GM19468 (cell line): Measurements from ENCODE around the gene MYLK.
"Not testable (repeated sequence)": the region's sequence is repeated elsewhere in the genome, so short reads cannot be mapped to it uniquely, and the experiment has no call there.

Experiments
- ATAC-seq: cut with Tn5 transposase; IDR thresholded peaks from one replicate; pipeline ENCODE4 v1.9.1; 2021; ENCODE audit warnings: mild to moderate bottlenecking, moderate library complexity, moderate number of reproducible peaks; ENCODE audit not compliant: unreplicated experiment; ENCODE audit errors: extremely low read depth

The MYLK gene, protein sequence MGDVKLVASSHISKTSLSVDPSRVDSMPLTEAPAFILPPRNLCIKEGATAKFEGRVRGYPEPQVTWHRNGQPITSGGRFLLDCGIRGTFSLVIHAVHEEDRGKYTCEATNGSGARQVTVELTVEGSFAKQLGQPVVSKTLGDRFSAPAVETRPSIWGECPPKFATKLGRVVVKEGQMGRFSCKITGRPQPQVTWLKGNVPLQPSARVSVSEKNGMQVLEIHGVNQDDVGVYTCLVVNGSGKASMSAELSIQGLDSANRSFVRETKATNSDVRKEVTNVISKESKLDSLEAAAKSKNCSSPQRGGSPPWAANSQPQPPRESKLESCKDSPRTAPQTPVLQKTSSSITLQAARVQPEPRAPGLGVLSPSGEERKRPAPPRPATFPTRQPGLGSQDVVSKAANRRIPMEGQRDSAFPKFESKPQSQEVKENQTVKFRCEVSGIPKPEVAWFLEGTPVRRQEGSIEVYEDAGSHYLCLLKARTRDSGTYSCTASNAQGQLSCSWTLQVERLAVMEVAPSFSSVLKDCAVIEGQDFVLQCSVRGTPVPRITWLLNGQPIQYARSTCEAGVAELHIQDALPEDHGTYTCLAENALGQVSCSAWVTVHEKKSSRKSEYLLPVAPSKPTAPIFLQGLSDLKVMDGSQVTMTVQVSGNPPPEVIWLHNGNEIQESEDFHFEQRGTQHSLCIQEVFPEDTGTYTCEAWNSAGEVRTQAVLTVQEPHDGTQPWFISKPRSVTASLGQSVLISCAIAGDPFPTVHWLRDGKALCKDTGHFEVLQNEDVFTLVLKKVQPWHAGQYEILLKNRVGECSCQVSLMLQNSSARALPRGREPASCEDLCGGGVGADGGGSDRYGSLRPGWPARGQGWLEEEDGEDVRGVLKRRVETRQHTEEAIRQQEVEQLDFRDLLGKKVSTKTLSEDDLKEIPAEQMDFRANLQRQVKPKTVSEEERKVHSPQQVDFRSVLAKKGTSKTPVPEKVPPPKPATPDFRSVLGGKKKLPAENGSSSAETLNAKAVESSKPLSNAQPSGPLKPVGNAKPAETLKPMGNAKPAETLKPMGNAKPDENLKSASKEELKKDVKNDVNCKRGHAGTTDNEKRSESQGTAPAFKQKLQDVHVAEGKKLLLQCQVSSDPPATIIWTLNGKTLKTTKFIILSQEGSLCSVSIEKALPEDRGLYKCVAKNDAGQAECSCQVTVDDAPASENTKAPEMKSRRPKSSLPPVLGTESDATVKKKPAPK (N-terminal part only)

DNA sequence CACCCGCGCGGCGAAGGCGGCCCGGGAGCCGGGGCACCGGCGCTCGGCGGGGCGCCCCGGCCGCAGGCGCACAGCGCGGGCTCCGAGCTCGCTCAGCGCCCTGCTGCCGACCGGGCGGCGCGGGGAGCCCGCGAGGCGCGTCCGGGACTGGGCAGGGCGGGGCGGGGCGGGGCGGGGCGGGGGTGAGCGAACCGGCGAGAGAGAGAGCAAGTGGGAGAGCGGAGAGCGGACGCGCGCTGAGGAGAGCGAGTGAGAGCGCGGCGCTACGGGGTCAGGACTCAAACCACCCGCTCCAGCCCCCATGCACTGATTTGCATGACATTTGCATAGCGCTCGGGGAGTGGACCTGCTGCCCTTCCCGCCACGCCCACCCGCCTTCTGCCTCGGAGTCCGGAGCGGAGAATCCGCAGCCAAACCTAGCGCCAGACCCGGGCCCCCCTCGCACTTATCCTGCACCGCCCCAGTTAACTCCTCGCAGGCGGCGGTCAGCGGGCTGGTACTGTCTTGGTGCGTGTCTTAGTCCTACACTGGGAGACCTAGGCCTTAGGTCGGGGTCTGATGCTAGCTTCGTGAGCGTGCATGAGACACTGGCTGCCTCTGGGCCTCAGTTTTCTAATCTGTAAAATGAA is at the start of gene MYLK:
Gene MYLK, minus strand, starts transcription at position 130 of the 629 bp plus-strand sequence. CDS start 90,491 bp downstream, outside the sequence.
- peak; percentile 39 for ATAC-seq

DNA sequence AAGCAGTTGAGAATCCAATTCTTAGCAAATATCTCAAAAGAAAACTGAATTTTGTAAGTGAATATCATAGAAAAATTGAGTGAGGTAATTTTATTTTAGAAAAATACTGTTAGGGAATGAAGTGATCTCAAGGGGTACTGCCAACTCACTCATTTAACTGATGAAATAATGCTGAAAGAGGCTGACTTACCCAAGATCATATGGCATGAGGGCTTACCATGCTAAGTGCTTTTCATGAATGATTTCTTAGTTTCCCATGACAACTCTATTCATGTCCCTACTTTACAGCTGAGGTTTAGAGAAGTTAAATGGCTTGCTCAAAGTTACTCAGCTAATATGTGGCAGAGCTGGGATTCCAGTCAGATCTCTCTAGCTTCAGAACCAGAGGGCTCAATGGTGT is 46.3 kb upstream of the MYLK start:
- ATAC-seq: no peak

DNA sequence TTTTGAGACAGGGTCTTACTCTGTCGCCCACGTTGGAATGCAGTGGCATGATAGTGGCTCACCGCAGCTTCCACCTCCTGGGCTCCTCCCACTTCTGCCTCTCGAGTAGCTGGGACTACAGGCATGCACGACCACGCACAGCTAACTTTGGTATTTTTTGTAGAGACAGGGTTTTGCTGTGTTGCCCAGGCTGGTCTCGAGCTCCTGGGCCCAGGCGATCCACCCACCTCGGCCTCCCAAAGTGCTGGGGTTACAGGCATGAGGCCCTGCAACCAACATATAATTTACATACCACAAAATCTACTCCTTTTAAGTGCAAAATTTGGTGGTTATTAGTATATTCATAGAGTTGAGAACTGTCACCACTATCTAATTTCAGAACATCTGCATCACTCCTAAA is 45.2 kb upstream of the MYLK start:
- ATAC-seq: no peak

DNA sequence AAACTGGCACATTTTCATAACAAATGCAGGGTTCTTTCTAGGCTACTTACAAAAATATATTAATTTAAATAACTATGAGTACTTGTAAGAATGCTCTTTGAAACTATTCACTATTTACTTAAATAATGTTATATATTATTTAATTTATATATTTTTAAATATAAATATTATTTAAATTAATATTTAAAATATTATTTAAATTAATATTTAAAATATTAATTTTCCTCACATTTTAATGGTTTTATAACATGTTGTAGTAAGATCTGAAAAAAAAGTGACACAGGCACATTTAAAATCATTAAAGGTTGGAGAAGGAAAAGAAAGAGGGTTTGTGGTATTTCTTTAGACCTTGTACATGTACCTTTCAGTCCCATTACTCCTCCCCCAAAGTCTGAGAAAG is 42.3 kb upstream of the MYLK start:
- no peak for ATAC-seq

DNA sequence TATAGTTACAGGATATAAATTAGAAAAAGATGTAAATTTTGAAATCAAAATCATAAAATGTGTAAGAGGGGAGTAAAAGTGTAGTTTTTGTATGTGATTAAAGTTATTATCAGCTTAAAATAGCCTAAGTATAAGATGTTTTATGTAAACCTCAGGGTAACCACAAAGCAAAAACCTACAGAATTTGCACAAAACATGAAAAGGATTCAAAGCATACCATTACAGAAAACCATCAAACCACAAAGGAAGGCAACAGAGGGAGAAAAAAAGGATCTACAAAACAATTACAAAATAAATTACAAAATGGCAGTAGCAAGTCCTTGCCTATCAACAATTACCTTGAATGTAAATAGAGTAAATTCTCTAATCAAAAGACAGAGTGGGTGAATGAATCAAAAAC is 36.7 kb upstream of the MYLK start:
- ATAC-seq: no peak

DNA sequence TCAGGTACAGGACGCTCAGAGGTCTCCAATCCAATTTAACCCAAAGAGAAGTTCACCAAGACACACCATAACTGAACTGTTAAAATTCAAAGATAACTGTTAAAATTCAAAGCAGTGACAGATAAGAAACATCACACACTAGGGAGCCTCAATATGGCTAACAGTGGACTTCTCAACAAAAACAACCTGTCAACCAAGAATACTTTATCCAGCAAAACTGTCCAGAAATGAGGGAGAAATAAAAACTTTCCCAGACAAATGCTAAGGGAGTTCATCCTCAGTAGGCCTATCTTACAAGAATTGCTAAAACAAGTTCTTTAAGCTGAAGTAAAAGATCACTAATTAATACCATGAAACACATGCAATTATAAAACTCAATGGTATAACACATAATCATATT is 36.3 kb upstream of the MYLK start:
- ATAC-seq: no peak

DNA sequence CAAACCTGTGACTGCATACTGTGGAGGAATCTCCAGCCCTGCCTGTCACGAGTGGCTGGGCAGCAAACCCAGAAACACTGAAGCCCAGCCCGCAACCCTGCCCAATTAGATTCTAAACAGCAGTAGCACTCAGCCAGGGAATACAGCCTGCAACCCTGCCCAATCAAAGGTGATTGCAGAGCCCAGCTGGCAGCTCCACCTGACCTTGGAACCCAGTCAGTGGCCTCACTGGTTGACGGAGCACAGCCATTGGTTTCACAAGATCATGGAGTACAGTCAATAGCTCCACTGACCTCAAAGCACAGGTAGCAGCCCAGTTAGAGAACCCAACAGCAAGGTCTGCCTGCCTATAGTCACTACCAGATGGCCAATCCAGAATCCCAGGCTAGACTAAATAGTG is 35.2 kb upstream of the MYLK start:
- no peak for ATAC-seq

DNA sequence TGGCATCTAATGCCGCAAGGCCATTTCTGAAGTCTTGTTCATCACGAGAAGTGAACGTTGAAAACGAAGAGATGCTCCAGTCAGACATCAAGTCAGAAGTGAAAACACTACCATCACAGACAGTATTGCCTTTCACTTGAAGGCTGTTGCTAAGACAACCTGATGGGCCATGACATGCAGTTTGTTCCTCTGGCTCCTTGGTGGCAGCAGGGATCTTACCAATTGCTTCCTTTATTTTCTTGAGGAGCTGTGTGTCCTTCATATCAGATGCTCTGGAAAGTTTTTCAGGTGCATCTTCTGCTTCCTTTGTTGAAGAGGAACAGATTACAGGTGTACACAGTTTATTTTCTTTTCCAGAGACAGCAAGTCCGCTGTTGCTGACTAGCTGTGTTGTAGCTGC is 30.7 kb upstream of the MYLK start:
- ATAC-seq: no peak

DNA sequence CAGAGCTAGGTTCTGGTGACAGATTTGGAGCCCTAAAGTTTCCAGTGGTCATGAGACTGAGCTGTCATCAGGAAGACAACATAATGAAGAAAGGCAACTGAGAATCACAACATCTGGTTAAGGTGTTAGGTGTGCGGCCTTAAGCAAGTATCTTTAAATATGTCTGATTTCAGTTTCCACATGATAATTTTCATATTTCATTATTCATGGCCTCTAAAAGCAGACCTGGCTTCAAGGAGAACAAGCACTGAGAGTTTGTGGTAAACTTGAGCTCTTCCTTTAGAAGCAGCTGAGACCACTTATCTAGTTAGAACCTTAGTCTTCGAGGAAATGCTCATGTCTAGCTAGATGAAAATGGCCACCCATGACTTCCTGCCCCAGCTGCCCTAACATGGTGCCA is 25.7 kb upstream of the MYLK start:
- peak; percentile 64 for ATAC-seq

DNA sequence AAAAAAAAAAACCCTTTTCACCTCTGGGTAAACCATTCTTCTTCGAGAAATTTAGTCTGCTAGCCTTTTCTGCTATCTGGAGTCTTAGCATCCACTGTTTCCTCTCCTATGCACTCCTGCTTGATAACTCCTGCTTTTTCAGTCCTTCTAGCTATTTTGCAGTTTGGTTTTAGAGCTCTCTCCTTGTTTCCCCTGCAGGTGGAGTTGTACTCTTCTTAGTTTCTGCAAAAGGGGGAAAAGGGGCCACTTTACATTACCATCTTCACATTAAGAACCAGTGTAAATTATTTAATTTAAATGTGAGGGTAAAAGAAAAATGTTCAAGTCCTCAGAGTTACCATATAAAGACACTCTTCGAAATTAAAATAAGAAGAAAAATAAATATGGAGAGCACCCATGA is 23.6 kb upstream of the MYLK start:
- no peak for ATAC-seq

DNA sequence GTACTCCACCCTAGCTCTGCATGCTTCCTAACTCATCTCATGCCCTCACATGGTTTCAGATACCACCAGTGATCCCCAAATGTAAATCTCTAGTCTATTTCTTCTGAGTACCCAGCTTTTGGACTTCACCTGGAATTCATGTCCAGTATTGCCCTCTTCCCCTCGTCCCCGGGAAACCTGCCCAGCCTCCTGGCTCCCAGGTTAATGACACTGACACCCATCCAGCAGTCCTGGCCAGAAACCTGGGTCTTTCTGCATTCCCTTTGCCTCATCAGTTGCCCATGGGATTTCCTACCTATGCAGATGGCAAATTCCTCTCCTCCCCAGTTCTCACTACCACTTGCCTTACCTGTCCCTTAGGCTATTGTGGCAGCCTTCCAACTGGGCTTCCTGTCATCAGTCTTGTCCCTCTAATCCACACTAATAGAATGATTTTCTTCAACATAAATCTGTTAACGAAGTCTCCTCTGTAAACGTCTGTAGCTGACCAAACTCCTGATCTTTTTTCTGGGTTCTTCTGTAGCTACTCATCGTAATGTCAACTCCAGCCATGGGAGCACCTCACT is 15.3 kb upstream of the MYLK start:
- ATAC-seq: no peak

DNA sequence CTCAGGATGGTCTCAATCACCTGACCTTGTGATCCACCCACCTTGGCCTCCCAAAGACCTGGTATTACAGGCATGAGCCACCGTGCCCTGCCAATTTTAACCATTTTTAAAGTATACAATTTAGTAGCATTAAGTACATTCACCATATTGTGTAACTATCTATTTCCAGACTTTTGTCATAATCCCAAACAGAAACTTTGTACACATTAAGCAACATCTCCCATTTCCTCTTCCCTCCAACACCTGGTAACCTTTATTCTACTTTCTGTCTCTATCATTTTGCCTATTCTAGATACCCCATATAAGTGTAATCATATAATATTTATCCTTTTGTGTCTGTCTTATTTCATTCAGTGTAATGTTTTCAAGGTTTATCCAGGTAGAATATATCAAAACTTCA is 8.9 kb upstream of the MYLK start:
- no peak for ATAC-seq

DNA sequence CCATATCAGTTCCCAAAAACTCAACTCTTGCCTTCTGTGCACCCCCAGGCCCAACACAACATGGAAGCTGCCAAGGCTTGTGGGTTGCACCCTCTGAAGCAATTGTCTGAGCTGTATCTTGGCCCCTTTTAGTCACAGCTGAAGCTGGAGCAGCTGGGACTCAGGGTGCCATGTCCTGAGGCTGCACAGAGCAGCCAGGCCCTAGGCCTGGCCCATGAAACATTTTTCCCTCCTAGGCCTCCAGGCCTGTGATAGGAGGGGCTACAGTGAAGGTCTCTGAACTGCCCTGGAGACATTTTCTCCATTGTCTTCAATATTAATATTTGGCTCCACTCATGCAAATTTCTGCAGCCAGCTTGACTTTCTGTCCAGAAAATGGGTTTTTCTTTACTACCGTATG is 8.1 kb upstream of the MYLK start:
- ATAC-seq: no peak

DNA sequence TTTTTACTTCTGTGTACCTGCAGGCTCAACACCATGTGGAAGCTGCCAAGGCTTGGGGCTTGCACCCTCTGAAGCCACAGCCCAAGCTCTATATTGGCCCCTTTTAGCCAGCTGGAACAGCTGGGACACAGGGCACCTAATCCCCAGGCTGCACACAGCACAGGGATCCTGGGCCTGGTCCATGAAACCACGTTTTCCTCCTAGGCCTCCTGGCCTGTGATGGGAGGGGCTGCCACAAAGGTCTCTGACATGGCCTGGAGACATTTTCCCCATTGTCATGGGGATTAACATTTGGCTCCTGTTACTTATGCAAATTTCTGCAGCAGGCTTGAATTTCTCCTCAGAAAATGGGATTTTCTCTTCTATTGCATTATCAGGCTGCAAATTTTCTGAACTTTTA is 6.9 kb upstream of the MYLK start:
- not testable (repeated sequence) for ATAC-seq

DNA sequence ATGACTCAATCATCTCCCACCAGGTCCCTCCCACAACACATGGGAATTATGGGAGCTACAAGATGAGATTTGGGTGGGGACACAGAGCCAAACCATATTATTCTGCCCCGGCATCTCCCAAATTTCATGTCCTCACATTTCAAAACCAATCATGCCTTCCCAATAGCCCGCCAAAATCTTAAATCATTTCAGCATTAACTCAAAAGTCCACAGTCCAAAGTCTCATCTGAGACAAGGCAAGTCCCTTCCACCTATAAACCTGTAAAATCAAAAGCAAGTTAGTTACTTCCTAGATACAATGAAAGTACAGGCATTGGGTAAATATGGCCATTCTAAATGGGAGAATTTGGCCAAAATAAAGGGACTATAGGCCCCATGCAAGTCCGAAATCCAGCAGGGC is 6.0 kb upstream of the MYLK start:
- not testable (repeated sequence) for ATAC-seq

DNA sequence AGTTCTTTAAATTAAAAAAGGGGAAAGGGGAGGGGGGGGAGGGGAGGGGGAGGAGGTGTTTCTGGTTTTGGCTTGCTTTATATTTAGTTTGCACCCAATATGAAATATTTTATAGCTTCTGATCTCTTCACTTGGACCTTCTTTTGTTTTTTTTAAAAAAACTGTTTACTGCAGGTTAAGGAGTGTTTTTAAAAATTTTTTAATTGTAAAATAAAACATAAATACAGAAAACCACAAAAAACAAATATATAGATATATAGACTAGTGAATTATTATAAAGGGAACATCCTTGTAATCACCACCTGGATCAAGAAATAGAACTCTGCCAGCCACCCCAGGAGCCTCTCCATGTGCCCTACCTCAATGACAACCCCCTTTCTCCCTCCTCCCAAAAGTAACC is 861 bp upstream of the MYLK start:
- no peak for ATAC-seq

DNA sequence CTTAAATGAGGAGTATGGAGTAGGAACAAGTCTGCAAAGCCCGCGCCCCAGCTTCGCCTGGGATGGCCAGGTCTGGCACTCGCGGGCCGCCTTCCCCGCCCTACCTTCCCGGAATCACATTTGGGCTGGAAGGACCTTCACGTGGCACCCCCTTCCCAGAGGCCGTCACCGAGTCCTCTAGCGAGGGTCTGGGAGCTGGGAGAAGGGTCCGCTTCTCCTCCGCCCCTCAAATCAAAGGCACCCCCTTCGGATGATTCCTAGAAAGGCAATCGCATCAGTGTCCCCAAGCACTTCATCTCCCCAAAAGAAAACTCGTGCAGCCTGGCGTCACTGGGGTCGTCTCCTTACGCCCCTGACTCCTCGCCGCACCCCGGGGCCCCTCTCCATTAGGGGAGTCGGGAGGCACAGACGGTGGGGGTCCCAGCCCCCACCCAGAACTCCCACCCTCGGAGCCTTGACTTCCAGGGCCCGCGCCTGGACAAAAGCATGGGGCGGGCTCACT is 380 bp downstream of the MYLK start:
- ATAC-seq: no peak

DNA sequence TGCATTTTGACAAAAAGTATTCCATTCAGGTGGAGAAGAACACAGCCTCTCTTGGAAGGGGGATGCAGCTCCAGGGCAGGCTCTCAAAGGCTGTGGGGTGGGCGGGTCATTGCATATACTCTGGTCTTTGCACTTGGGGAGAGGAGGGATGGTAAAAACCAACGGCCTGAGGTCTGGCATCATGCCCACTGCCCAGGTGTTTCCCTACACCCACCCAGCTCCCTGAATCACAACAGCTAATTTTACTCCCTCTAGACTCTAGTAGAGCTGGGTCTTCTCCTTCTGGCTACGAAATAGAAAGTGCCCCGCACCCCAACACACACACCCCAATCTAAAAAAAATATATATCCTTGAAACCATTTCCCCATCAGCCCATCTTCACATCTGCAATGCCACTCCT is 1.0 kb downstream of the MYLK start:
- ATAC-seq: no peak

DNA sequence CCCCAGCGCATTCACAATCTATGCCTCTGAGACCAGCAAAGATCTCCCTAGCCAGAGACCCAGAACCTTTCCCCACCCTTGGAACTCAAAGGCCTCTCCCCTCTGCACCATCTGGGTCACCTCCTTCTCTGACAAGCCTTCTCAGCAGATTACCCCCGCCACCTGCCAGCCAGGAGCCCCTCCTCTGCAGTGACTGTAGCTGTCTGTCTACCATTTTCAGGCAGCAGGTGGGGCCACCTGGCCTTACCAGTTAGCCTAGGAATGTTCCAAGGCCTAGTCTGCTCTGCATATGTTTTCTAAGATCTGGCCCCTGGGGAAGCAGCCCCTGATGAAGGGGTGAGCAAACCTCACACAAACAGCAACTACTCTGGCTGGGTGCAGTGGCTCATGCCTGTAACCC is 2.4 kb downstream of the MYLK start:
- no peak for ATAC-seq
